Type B pancreatic cell (in vitro differentiated cells): ENCODE data around the gene FAM181A. TPM values are rescaled to one million over a fixed set of nuclear protein-coding genes. Genes with fewer than 3 reads are reported as not detected.

Source experiments
- DNase-seq: peaks from one replicate; pipeline ENCODE4 v3.0.0; 2021; ENCODE audit warnings: mixed read lengths; ENCODE audit not compliant: unreplicated experiment; ENCODE audit errors: extremely low spot score
- H3K27ac Mint-ChIP-seq: 2 replicates; pipeline ENCODE4 v1.8.0; 2021; ENCODE audit warnings: mild to moderate bottlenecking, mixed read lengths
- H3K27me3 Mint-ChIP-seq: 2 replicates; pipeline ENCODE4 v1.8.0; 2021; ENCODE audit warnings: mixed read lengths
- H3K36me3 Mint-ChIP-seq: 2 replicates; pipeline ENCODE4 v1.8.0; 2021; ENCODE audit warnings: mixed read lengths
- H3K4me1 Mint-ChIP-seq: one replicate; pipeline ENCODE4 v1.8.0; 2021; ENCODE audit warnings: mixed read lengths; ENCODE audit not compliant: unreplicated experiment
- H3K4me3 Mint-ChIP-seq: 2 replicates; pipeline ENCODE4 v1.8.0; 2021; ENCODE audit warnings: mild to moderate bottlenecking, mixed read lengths
- H3K9me3 Mint-ChIP-seq: 2 replicates; pipeline ENCODE4 v1.8.0; 2021; ENCODE audit warnings: mixed read lengths
- CTCF ChIP-seq: fragments of 200-600 bp; sonication (generic); conservative IDR thresholded peaks from 2 replicates; pipeline ENCODE4 v1.5.0; 2021; ENCODE audit warnings: antibody characterized with exemption, mild to moderate bottlenecking
- total RNA-seq: library from RNA; stranded (reverse); gene quantifications from 2 replicates; pipeline ENCODE4 v1.2.1, GENCODE V29; 2021; ENCODE audit warnings: low replicate concordance

The FAM181A gene
- total RNA-seq, 1 donor from 2014 or later = 1.2 TPM

- no peaks in the 10 kb centered on the region for H3K27me3 Mint-ChIP-seq
- TF ChIP-seq CTCF = no peak
- peak overlapping the region; percentile 81 for H3K27ac Mint-ChIP-seq
- DNase-seq = no peak
- no peak overlapping the region for H3K4me3 Mint-ChIP-seq
- no peaks in the 10 kb centered on the region for H3K9me3 Mint-ChIP-seq
- H3K36me3 Mint-ChIP-seq = no peaks in the 10 kb centered on the region
- H3K4me1 Mint-ChIP-seq = peaks cover 11% of the 10 kb centered on the region
Measured at GRCh38 chr14:93960108-93960475, 32.9 kb downstream of the FAM181A start.

GRCh38 chr14:93960774-93961438 is 33.8 kb downstream of the FAM181A start:
- Mint-ChIP-seq H3K27me3 (no peaks in the 10 kb centered on the region), H3K27ac (no peak overlapping the region), H3K9me3 (no peaks in the 10 kb centered on the region), H3K36me3 (no peaks in the 10 kb centered on the region), H3K4me1 (peaks cover 9% of the 10 kb centered on the region), H3K4me3 (no peak overlapping the region)
- TF ChIP-seq CTCF = no peak
- DNase-seq = no peak

GRCh38 chr14:93961620-93962019 is 34.5 kb downstream of the FAM181A start:
- Mint-ChIP-seq H3K9me3 (no peaks in the 10 kb centered on the region), H3K4me3 (no peak overlapping the region), H3K4me1 (peaks cover 9% of the 10 kb centered on the region), H3K27ac (no peak overlapping the region), H3K36me3 (no peaks in the 10 kb centered on the region), H3K27me3 (no peaks in the 10 kb centered on the region)
- no peak for DNase-seq
- TF ChIP-seq CTCF = no peak

GRCh38 chr14:93962701-93963601 is 35.8 kb downstream of the FAM181A start:
- TF ChIP-seq CTCF = no peak
- no peak overlapping the region for H3K4me3 Mint-ChIP-seq
- no peak for DNase-seq
- no peak overlapping the region for H3K27ac Mint-ChIP-seq
- no peaks in the 10 kb centered on the region for H3K9me3 Mint-ChIP-seq
- peaks cover 9% of the 10 kb centered on the region for H3K4me1 Mint-ChIP-seq
- H3K27me3 Mint-ChIP-seq = no peaks in the 10 kb centered on the region
- no peaks in the 10 kb centered on the region for H3K36me3 Mint-ChIP-seq

GRCh38 chr14:93963692-93964091 is 36.5 kb downstream of the FAM181A start:
- H3K4me3 Mint-ChIP-seq = no peak overlapping the region
- no peaks in the 10 kb centered on the region for H3K36me3 Mint-ChIP-seq
- H3K9me3 Mint-ChIP-seq = no peaks in the 10 kb centered on the region
- no peak for DNase-seq
- no peak for TF ChIP-seq CTCF
- H3K4me1 Mint-ChIP-seq = peaks cover 9% of the 10 kb centered on the region
- H3K27ac Mint-ChIP-seq = no peak overlapping the region
- H3K27me3 Mint-ChIP-seq = no peaks in the 10 kb centered on the region
